ENCODE results near the gene KLHL33. TPM values are rescaled to one million over a fixed set of nuclear protein-coding genes. Genes with fewer than 3 reads are reported as not detected.

KLHL33 gene
- total and polyA plus RNA-seq, 12 donors, result 0.13 to 0.95 (median 0.33) TPM; not detected in 1

GRCh38 chr14:20438664-20439063, 2.7 kb upstream of the KLHL33 start:
- Histone ChIP-seq H3K27me3 (no peaks in the 10 kb centered on the region), H3K9me3 (replicated peaks in 1 of 3) (no peaks in the 10 kb centered on the region), H3K27ac (no peak overlapping the region), H3K36me3 (replicated peaks in 1 of 2) (no peaks in the 10 kb centered on the region), H3K4me3 (no peak overlapping the region), H3K4me1 (replicated peaks in 1 of 2) (no peaks in the 10 kb centered on the region)
- 75 to 85% (median 79%) methylated on average over 7 of the region's 7 CpGs for WGBS, 4 donors
- intact Hi-C loops (cut with DNase I), result no loop called here
- DNase-seq, result no peak
- no peak for TF ChIP-seq CTCF (IDR thresholded peaks at IDR 0.05)
- TF ChIP-seq POLR2A (IDR thresholded peaks at IDR 0.05), result no peak

- Histone ChIP-seq H3K36me3 (replicated peaks in 1 of 2) (no peaks in the 10 kb centered on the region), H3K9me3 (replicated peaks in 1 of 3) (no peaks in the 10 kb centered on the region), H3K4me3 (no peak overlapping the region), H3K4me1 (replicated peaks in 1 of 2) (no peaks in the 10 kb centered on the region), H3K27me3 (no peaks in the 10 kb centered on the region), H3K27ac (no peak overlapping the region)
- TF ChIP-seq CTCF (IDR thresholded peaks at IDR 0.05) (no peak), POLR2A (IDR thresholded peaks at IDR 0.05) (no peak)
- intact Hi-C loops (cut with DNase I), result no loop called here
- no peak for DNase-seq
- 67 to 90% (median 90%) methylated on average over 4 of the region's 4 CpGs for WGBS, 4 donors
These were observed 393 bp upstream of the KLHL33 start for GRCh38 chr14:20436363-20436755.

DNA sequence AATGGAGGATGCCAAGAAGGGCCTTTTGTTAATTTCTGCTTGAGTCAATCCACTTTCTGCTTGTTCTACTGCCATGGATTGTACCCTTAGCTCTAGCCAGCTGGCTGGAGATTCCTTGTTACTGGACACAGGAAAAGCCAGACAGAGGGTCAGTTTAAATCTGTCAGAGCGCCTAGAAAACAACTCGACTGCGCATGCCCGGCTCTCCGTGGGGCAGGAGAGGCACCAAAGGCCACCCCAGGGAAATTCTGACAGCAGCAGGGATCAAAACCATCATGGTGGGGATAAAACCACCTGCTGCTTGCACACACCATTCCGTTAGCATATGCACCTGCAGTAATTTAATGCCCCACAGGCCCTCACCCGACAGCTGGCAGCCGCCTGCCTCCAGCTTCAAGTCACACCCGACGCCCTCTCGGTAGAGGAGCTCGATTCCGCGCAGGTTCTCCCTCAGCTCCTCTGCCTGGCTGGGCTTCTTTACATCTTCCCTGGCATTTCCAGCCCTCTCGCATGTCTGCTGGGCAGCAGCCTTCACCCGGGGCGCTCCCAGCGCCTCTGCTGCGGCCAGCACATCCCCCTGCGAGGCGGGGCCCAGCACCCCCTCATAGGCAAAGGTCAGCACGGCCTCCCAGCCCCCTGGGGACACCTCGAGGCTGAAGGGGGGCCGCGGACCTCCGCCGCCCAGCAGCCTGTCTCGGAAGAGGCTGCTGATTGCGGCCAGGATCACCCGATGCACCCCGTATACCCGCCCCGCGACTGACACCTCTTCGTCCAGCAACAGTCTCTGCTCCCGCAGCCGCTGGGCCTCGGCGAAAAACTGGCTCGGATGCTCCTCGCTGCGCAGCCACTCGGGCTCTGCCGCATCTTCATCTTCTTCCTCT, 1.0 kb downstream of the KLHL33 start:
- TF ChIP-seq CTCF (IDR thresholded peaks at IDR 0.05), result no peak
- no peak for TF ChIP-seq POLR2A (IDR thresholded peaks at IDR 0.05)
- Histone ChIP-seq H3K4me1 (replicated peaks in 1 of 2) (no peaks in the 10 kb centered on the region), H3K27me3 (no peaks in the 10 kb centered on the region), H3K9me3 (replicated peaks in 1 of 3) (no peaks in the 10 kb centered on the region), H3K36me3 (replicated peaks in 1 of 2) (no peaks in the 10 kb centered on the region), H3K27ac (peak overlapping the region in 2 of 5 donors; percentile 26 to 56), H3K4me3 (peak overlapping the region in 1 of 4 donors; percentile 21)
- intact Hi-C loops (cut with DNase I), result no loop called here
- DNase-seq, result peak in 6 of 7 donors; percentile 28 to 70 (median 38)
- 25 to 35% (median 32%) methylated on average over 22 to 44 of the region's 44 CpGs for WGBS, 4 donors

GRCh38 chr14:20429801-20430669, 5.9 kb downstream of the KLHL33 start:
- Histone ChIP-seq H3K4me3 (no peak overlapping the region), H3K27ac (no peak overlapping the region), H3K36me3 (replicated peaks in 1 of 2) (no peaks in the 10 kb centered on the region), H3K4me1 (replicated peaks in 1 of 2) (no peaks in the 10 kb centered on the region), H3K9me3 (replicated peaks in 1 of 3) (no peaks in the 10 kb centered on the region), H3K27me3 (no peaks in the 10 kb centered on the region)
- TF ChIP-seq POLR2A (IDR thresholded peaks at IDR 0.05) (no peak), CTCF (IDR thresholded peaks at IDR 0.05) (no peak)
- intact Hi-C loops (cut with DNase I), result no loop called here
- DNase-seq, result no peak
- WGBS, 4 donors, result 59 to 93% (median 73%) methylated on average over 8 to 30 of the region's 30 CpGs
